Caco-2 (cell line): ENCODE results near the gene NCKIPSD. TPM values are rescaled to one million over a fixed set of nuclear protein-coding genes. Genes with fewer than 3 reads are reported as not detected.
"Not testable (repeated sequence)": the region's sequence is repeated elsewhere in the genome, so short reads cannot be mapped to it uniquely, and the experiment has no call there.

ENCODE experiments used
- Bru-seq: library from RNA; stranded (reverse); fragments of 400-500 nt; gene quantifications from one replicate; lab custom pipeline; 2021; lab: Mats Ljungman, UMichigan
- BruChase-seq, 2 experiments: library from RNA; stranded (reverse); fragments of 400-500 nt; gene quantifications; one replicate each; lab custom pipeline; 2021; lab: Mats Ljungman, UMichigan
- BruUV-seq: library from RNA; stranded (reverse); fragments of 400-500 nt; replicated peaks from 2 replicates; lab custom pipeline; 2021; lab: Mats Ljungman, UMichigan
- CTCF ChIA-PET: fragments of 300-600 bp; sonication (Branson Sonifier 250); formaldehyde crosslinking; loops from one replicate; lab custom pipeline; 2022; ENCODE audit warnings: antibody characterized with exemption; lab: Charles Lee
- POLR2A ChIA-PET: fragments of 300-600 bp; sonication (Branson Sonifier 250); formaldehyde crosslinking; loops from one replicate; lab custom pipeline; 2022; ENCODE audit warnings: antibody characterized with exemption; lab: Charles Lee
- DNase-seq, 2 experiments: peaks; one replicate each; pipeline versions ENCODE4 v3.0.0 to v3.0.0-alpha.2; 2020 to 2022
- H3K27me3 ChIP-seq: replicated peaks from 2 replicates; pipeline ENCODE4 v1.6.0; 2011; ENCODE audit warnings: low read length; ENCODE audit not compliant: control insufficient read depth, insufficient read depth
- H3K36me3 ChIP-seq: 2 replicates; pipeline ENCODE4 v1.5.1; 2011; ENCODE audit warnings: low read length; ENCODE audit not compliant: control insufficient read depth, insufficient read depth
- H3K4me1 ChIP-seq: fragments of 250-450 bp; sonication (Bioruptor Pico); 2 replicates; pipeline ENCODE4 v1.5.1; 2020; ENCODE audit warnings: mild to moderate bottlenecking
- H3K4me3 ChIP-seq: 2 replicates; pipeline ENCODE4 v1.5.1; 2011; ENCODE audit warnings: low read depth, mild to moderate bottlenecking, control low read depth, low read length
- H3K9me3 ChIP-seq: fragments of 250-450 bp; sonication (Bioruptor Pico); 2 replicates; pipeline ENCODE4 v1.5.1; 2020; ENCODE audit warnings: mild to moderate bottlenecking, moderate library complexity
- H3K27ac Mint-ChIP-seq: one replicate; pipeline ENCODE4 v1.8.0; 2022; ENCODE audit warnings: mixed read lengths; ENCODE audit not compliant: unreplicated experiment
- H3K27me3 Mint-ChIP-seq: one replicate; pipeline ENCODE4 v1.8.0; 2022; ENCODE audit warnings: mixed read lengths; ENCODE audit not compliant: insufficient read depth, unreplicated experiment
- H3K36me3 Mint-ChIP-seq: one replicate; pipeline ENCODE4 v1.8.0; 2022; ENCODE audit warnings: mild to moderate bottlenecking, mixed read lengths; ENCODE audit not compliant: insufficient read depth, unreplicated experiment
- H3K4me1 Mint-ChIP-seq: one replicate; pipeline ENCODE4 v1.8.0; 2022; ENCODE audit warnings: low read depth, mixed read lengths; ENCODE audit not compliant: unreplicated experiment
- H3K4me3 Mint-ChIP-seq: one replicate; pipeline ENCODE4 v1.8.0; 2022; ENCODE audit warnings: mild to moderate bottlenecking, moderate library complexity, mixed read lengths; ENCODE audit not compliant: unreplicated experiment
- H3K9me3 Mint-ChIP-seq: one replicate; pipeline ENCODE4 v1.8.0; 2022; ENCODE audit warnings: mixed read lengths; ENCODE audit not compliant: unreplicated experiment
- CTCF ChIP-seq, 2 experiments: fragments of 200-600 bp in 1 of 2; IDR thresholded peaks; 1 replicate in 1 of 2; 2 replicates in 1 of 2; pipeline versions ENCODE4 v1.5.1 to v1.8.0; 2011 to 2022; ENCODE audit warnings: antibody characterized with exemption in 1 of 2, control low read depth in 1 of 2, inconsistent platforms in 1 of 2, low read depth in 1 of 2, low read length in 1 of 2, mild to moderate bottlenecking in 1 of 2, moderate library complexity in 1 of 2; ENCODE audit not compliant: insufficient read depth in 1 of 2, severe bottlenecking in 1 of 2, unreplicated experiment in 1 of 2
- intact Hi-C: fragments of 100-400 bp; cut with micrococcal nuclease; formaldehyde crosslinking; loops from one replicate; pipeline ENCODE4 v1.10.0; 2022; ENCODE audit not compliant: unreplicated experiment
- long read RNA-seq: library from polyadenylated mRNA; stranded (forward); transcript quantifications from one replicate; pipeline ENCODE4 v2.0.0, GENCODE V29; 2022
- total RNA-seq: library from RNA; stranded (reverse); gene quantifications from 2 replicates; pipeline ENCODE4 v1.2.3, GENCODE V29; 2022

The NCKIPSD gene
- total RNA-seq: 30.1 and 30.2 TPM in 2 replicates
- Bru-seq, nascent RNA: percentile 69 among the genes with signal in this experiment
- BruChase-seq, experiment 1, labeled RNA remaining after a 2-hour chase: percentile 77 among the genes with signal in this experiment
- BruChase-seq, experiment 2, labeled RNA remaining after a 6-hour chase: percentile 85 among the genes with signal in this experiment
- long read RNA-seq, transcript NCKIPSD-201 (13 exons, 2,989 nt): minor isoform, 8 of 61 reads
- long read RNA-seq, transcript NCKIPSD-204 (13 exons, 2,925 nt): major isoform, 13 of 61 reads
- long read RNA-seq, partial matches to known transcripts: 5 of 61 reads
- long read RNA-seq, other reads (novel, unspliced or antisense): 35 of 61 reads

- H3K27ac Mint-ChIP-seq: peak within 1 kb of the TSS; percentile 84
- TF ChIP-seq CTCF (IDR thresholded peaks at IDR 0.05; ENCODE audit: insufficient read depth in 1 of 2, low read depth in 1 of 2, low read length in 1 of 2, severe bottlenecking in 1 of 2, unreplicated experiment in 1 of 2): peak; percentile 58 to 88
- peak within 1 kb of the TSS; percentile 86 for H3K4me3 Mint-ChIP-seq
- H3K36me3 Mint-ChIP-seq: peaks cover 70% of the 10 kb centered on the region
- intact Hi-C loops: loop anchor here (10.0 kb wide), 1 partner anchor 269 kb away; no protein-coding TSS in a partner anchor
- Histone ChIP-seq H3K4me1 (peaks cover 7% of the 10 kb centered on the region), H3K9me3 (no peaks in the 10 kb centered on the region), H3K27me3 (no peaks in the 10 kb centered on the region), H3K36me3 (peaks cover 8% of the 10 kb centered on the region), H3K4me3 (peak within 1 kb of the TSS; percentile 55)
- H3K27me3 Mint-ChIP-seq: no peaks in the 10 kb centered on the region
- DNase-seq: peak; percentile 83 to 90
- no TSS peak for BruUV-seq
- ChIA-PET CTCF (interaction anchor here (0.6 to 2.0 kb wide), 8 partner anchors 11 to 447 kb away, joined by 3 to 18 read pairs (median 4); partner anchors contain the start of genes LAMB2 and SLC26A6), POLR2A (interaction anchor here (1.0 to 1.8 kb wide), 2 partner anchors 22 to 51 kb away, joined by 4 to 14 read pairs; partner anchors contain the start of genes CELSR3 and SLC26A6)
- H3K4me1 Mint-ChIP-seq: peaks cover 14% of the 10 kb centered on the region
- H3K9me3 Mint-ChIP-seq: no peaks in the 10 kb centered on the region
These were observed at the start of gene NCKIPSD for GRCh38 chr3:48685603-48686511. Gene NCKIPSD (minus strand): TSS chr3:48685915. CDS start chr3:48685807, 108 bp downstream.

GRCh38 chr3:48735075-48735767 is 49.5 kb upstream of the NCKIPSD start:
- H3K36me3 Mint-ChIP-seq, intact Hi-C loops, H3K27me3 Mint-ChIP-seq, H3K4me3 ChIP-seq, H3K27me3 ChIP-seq, H3K9me3 Mint-ChIP-seq, H3K36me3 ChIP-seq, H3K9me3 ChIP-seq, BruUV-seq, CTCF ChIA-PET, H3K4me1 Mint-ChIP-seq: not testable (repeated sequence)
- Mint-ChIP-seq H3K4me3 (peak overlapping the region; percentile 21), H3K27ac (peak overlapping the region; percentile 22)
- POLR2A ChIA-PET: interaction anchor here (0.5 to 1.3 kb wide), 2 partner anchors 18 to 19 kb away, joined by 3 to 5 read pairs; partner anchors contain the start of gene IP6K2
- peaks cover 21% of the 10 kb centered on the region for H3K4me1 ChIP-seq
- peak; percentile 47 to 59 for DNase-seq

DNA sequence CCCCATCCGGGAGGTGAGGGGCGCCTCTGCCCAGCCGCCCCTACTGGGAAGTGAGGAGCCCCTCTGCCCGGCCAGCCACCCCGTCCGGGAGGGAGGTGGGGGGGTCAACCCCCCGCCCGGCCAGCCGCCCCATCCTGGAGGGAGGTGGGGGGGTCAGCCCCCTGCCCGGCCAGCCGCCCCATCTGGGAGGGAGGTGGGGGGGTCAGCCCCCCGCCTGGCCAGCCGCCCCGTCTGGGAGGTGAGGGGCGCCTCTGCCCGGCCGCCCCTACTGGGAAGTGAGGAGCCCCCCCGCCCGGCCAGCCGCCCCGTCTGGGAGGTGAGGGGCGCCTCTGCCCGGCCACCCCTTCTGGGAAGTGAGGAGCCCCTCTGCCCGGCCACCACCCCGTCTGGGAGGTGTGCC is 48.8 kb upstream of the NCKIPSD start:
- H3K27me3 Mint-ChIP-seq, H3K9me3 ChIP-seq, H3K4me3 Mint-ChIP-seq, BruUV-seq, CTCF ChIA-PET, H3K36me3 ChIP-seq, intact Hi-C loops, H3K4me3 ChIP-seq, H3K4me1 Mint-ChIP-seq, POLR2A ChIA-PET, DNase-seq, H3K36me3 Mint-ChIP-seq, H3K27me3 ChIP-seq, H3K9me3 Mint-ChIP-seq, H3K27ac Mint-ChIP-seq: not testable (repeated sequence)
- peaks cover 14% of the 10 kb centered on the region for H3K4me1 ChIP-seq

GRCh38 chr3:48733752-48734518 is 48.2 kb upstream of the NCKIPSD start:
- H3K27ac Mint-ChIP-seq, H3K9me3 Mint-ChIP-seq, intact Hi-C loops, H3K4me3 Mint-ChIP-seq, H3K36me3 Mint-ChIP-seq, CTCF ChIA-PET, H3K36me3 ChIP-seq, DNase-seq, H3K9me3 ChIP-seq, H3K27me3 Mint-ChIP-seq, H3K4me3 ChIP-seq, POLR2A ChIA-PET, H3K4me1 Mint-ChIP-seq, BruUV-seq, H3K27me3 ChIP-seq: not testable (repeated sequence)
- H3K4me1 ChIP-seq: peaks cover 14% of the 10 kb centered on the region
